GM12878 (cell line): ENCODE measurements around the gene FOXP4. TPM values are rescaled to one million over a fixed set of nuclear protein-coding genes. Genes with fewer than 3 reads are reported as not detected.

Source experiments
- ATAC-seq: fragments of 200-7000 bp; cut with Tn5 transposase; 3 replicates; pipeline ENCODE4 v1.9.1; 2020; ENCODE audit warnings: mild to moderate bottlenecking, moderate library complexity
- BruUV-seq: library from RNA; stranded (reverse); fragments of 400-500 nt; replicated peaks from 2 replicates; lab custom pipeline; 2021; lab: Mats Ljungman, UMichigan
- CTCF ChIA-PET: fragments of 300-600 bp; sonication (Branson Sonifier 250); formaldehyde crosslinking; extraction: SDS; loops from one replicate; lab custom pipeline; 2021; ENCODE audit warnings: inconsistent platforms; lab: Yijun Ruan, JAX
- POLR2A ChIA-PET: fragments of 350-600 bp; formaldehyde crosslinking; extraction: SDS; loops from one replicate; lab custom pipeline; 2021; ENCODE audit warnings: inconsistent platforms; lab: Charles Lee
- RAD21 ChIA-PET: fragments of 300-600 bp; sonication (Branson Sonifier 250); formaldehyde crosslinking; loops from one replicate; lab custom pipeline; 2023; ENCODE audit warnings: antibody characterized with exemption; ENCODE audit not compliant: unreplicated experiment; lab: Charles Lee
- SMC1A ChIA-PET: fragments of 300-600 bp; sonication (Branson Sonifier 250); formaldehyde crosslinking; loops from one replicate; lab custom pipeline; 2023; ENCODE audit not compliant: unreplicated experiment, uncharacterized antibody; lab: Charles Lee
- DNase-seq: peaks from one replicate; pipeline ENCODE4 v3.0.0-alpha.2; 2011; ENCODE audit warnings: low read depth, low spot score
- FAIRE-seq: peaks from 3 replicates; lab custom pipeline; 2011; peaks lifted over from hg19 to GRCh38; lab: Jason Lieb, UNC
- H2AFZ ChIP-seq: 2 replicates; pipeline ENCODE4 v1.6.0; 2011; ENCODE audit warnings: low read depth, low read length, control low read depth; ENCODE audit not compliant: control insufficient read depth
- H3K27ac ChIP-seq: 2 replicates; pipeline ENCODE4 v1.5.1; 2011; ENCODE audit warnings: control low read depth; ENCODE audit not compliant: control insufficient read depth, insufficient read depth
- H3K27me3 ChIP-seq, 2 experiments: replicated peaks in 1 of 2; 2 replicates each; pipeline versions ENCODE4 v1.6.0 to v1.6.1; 2011; ENCODE audit warnings: low read length in 1 of 2; ENCODE audit not compliant: control insufficient read depth in 2 of 2, insufficient read depth in 2 of 2
- H3K36me3 ChIP-seq, 2 experiments: 2 replicates each; pipeline ENCODE4 v1.5.1; 2011; ENCODE audit warnings: low read length in 1 of 2; ENCODE audit not compliant: control insufficient read depth in 2 of 2, insufficient read depth in 2 of 2
- H3K4me1 ChIP-seq: 2 replicates; pipeline ENCODE4 v1.6.1; 2011; ENCODE audit warnings: mild to moderate bottlenecking, low read length, moderate library complexity, mixed read lengths; ENCODE audit not compliant: control insufficient read depth, insufficient read depth
- H3K4me2 ChIP-seq: 2 replicates; pipeline ENCODE4 v1.6.0; 2011; ENCODE audit warnings: control low read depth; ENCODE audit not compliant: control insufficient read depth, insufficient read depth
- H3K4me3 ChIP-seq: fragments of 200-600 bp; sonication (generic); 2 replicates; pipeline ENCODE4 v1.5.1; 2016
- H3K79me2 ChIP-seq: 2 replicates; pipeline ENCODE4 v1.6.0; 2011; ENCODE audit warnings: low read length; ENCODE audit not compliant: control insufficient read depth, insufficient read depth
- H3K9ac ChIP-seq: 2 replicates; pipeline ENCODE4 v1.8.0; 2011; ENCODE audit warnings: low read length, control low read depth, mixed read lengths; ENCODE audit not compliant: control insufficient read depth, insufficient read depth
- H3K9me3 ChIP-seq: replicated peaks from 3 replicates; pipeline ENCODE4 v1.5.1; 2011; ENCODE audit warnings: mild to moderate bottlenecking, low read length; ENCODE audit not compliant: control insufficient read depth, insufficient read depth
- H4K20me1 ChIP-seq: 2 replicates; pipeline ENCODE4 v1.6.0; 2011; ENCODE audit not compliant: control insufficient read depth, insufficient read depth
- FOS ChIP-seq: IDR thresholded peaks from 3 replicates; pipeline ENCODE4 v1.6.1; 2011; ENCODE audit warnings: borderline replicate concordance; ENCODE audit not compliant: insufficient read length; ENCODE audit errors: extremely low read depth
- NFXL1 ChIP-seq: fragments of 450-650 bp; IDR thresholded peaks from 2 replicates; pipeline ENCODE4 v1.6.1; 2017; ENCODE audit warnings: antibody characterized with exemption, mild to moderate bottlenecking, borderline replicate concordance
- POLR2A ChIP-seq: IDR thresholded peaks from 2 replicates; pipeline ENCODE4 v1.6.1; 2011; ENCODE audit warnings: low read depth, mild to moderate bottlenecking, low read length
- RAD51 ChIP-seq: fragments of 450-650 bp; IDR thresholded peaks from 2 replicates; pipeline ENCODE4 v1.6.1; 2016; ENCODE audit warnings: moderate library complexity, mild to moderate bottlenecking, inconsistent platforms
- RB1 ChIP-seq: fragments of 450-650 bp; formaldehyde crosslinking; IDR thresholded peaks from 2 replicates; pipeline ENCODE4 v1.6.1; 2017; ENCODE audit warnings: mild to moderate bottlenecking, borderline replicate concordance
- TARDBP ChIP-seq: IDR thresholded peaks from 2 replicates; pipeline ENCODE4 v1.6.1; 2016; ENCODE audit warnings: borderline replicate concordance
- WGBS: methylation state at CpG from one replicate; pipeline ENCODE4 v1.1.6; 2016; ENCODE audit warnings: low lambda C conversion rate; ENCODE audit not compliant: insufficient replicate concordance, insufficient coverage; ENCODE audit errors: missing lambda C conversion rate; 5-methylcytosine and 5-hydroxymethylcytosine counted together
- in situ Hi-C: fragments of 300-500 bp; cut with MboI; formaldehyde crosslinking; loops from 9 replicates; pipeline ENCODE4 v1.14.3; 2018; ENCODE audit warnings: mixed read lengths
- intact Hi-C: fragments of 100-400 bp; cut with micrococcal nuclease; formaldehyde crosslinking; loops from one replicate; pipeline ENCODE4 v1.14.2; 2022; ENCODE audit not compliant: unreplicated experiment
- polyA plus RNA-seq, 11 experiments: library from polyadenylated mRNA; depleted of rRNA in 4 of 11; unstranded in 6 of 11; stranded (reverse) in 5 of 11; fragments of >200 nt; fragmentation: Nextera tagmentation in 4 of 11; fragmentation: Illumina TruSeq in 1 of 11; extraction: Ambion mirVana in 4 of 11; extraction: Trizol in 1 of 11; gene quantifications; 1 replicate in 1 of 11; 2 replicates in 10 of 11; pipeline versions ENCODE4 v1.2.1 to v1.2.3, GENCODE V29; 2011 to 2016; ENCODE audit warnings: inconsistent platforms in 2 of 11, missing spikeins in 2 of 11, low read depth in 1 of 11
- total RNA-seq, 4 experiments: library from RNA; depleted of rRNA in 3 of 4; stranded (reverse); fragments of >200 nt in 3 of 4; fragmentation: Illumina TruSeq in 1 of 4; extraction: Trizol in 1 of 4; gene quantifications; 2 replicates each; pipeline versions ENCODE4 v1.2.1 to v1.2.3, GENCODE V29; 2013 to 2021

The FOXP4 gene
- total and polyA plus RNA-seq, 10 of the 15 experiments (the other 5 are each of a cell fraction or from before 2014, with no cell fraction given) = 0.31 to 46.1 (median 2.3) TPM

DNA sequence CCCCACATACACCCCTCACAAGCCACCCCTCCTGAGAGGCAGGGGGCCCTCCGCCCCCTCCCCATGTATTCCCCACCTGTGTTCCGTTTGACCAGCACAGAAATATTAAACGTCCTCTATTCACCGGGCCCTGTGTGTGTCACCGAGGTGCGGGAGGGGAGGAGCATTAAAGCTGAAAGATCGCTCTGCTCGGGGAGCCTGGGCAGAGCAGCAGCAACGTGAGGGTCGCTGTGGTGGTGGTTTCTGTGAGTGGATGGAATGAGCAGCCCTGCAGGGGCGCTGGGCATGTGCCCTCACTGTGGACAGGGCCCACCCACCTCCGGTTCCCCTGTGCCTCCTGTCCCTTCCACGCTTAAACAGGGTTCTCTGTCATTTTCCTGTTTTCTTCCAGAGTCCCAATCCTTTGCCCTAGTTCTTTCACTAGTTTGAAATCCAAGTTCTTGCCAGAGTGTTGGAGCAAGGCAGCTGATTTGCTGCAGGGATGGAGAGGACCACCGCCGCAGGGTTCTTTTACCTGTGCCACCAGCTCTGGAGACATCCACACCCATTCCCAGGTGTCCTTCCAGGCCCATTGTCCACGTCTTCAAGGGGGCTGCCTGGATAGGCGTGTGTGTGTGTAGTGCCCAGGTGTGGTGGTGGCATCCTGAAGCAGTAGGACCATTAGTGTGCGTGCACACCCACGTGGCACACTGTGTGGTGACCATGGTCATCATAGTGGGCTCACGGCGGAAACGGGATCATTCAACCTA is 54.5 kb downstream of the FOXP4 start:
- intact Hi-C loops (loop anchor here (5.0 to 10.0 kb wide), 2 partner anchors 293 to 444 kb away; no protein-coding TSS in a partner anchor), in situ Hi-C loops (loop anchor here (5.0 to 10.0 kb wide), 3 partner anchors 84 to 444 kb away; no protein-coding TSS in a partner anchor)
- FAIRE-seq (no peak), ATAC-seq (no peak), DNase-seq (no peak)
- no peaks in the 10 kb centered on the region for H3K4me1 ChIP-seq
- ChIA-PET CTCF (interaction anchor here (1.1 to 4.3 kb wide), 5 partner anchors 80 to 233 kb away, joined by 4 to 38 read pairs (median 20); no protein-coding TSS in a partner anchor), SMC1A (interaction anchor here (1.1 to 1.6 kb wide), 2 partner anchors 138 to 233 kb away, joined by 3 to 5 read pairs; no protein-coding TSS in a partner anchor), POLR2A (no interaction called here), RAD21 (no interaction called here)
- H3K4me3 ChIP-seq = no peak overlapping the region
- no peaks in the 10 kb centered on the region for H3K79me2 ChIP-seq
- H3K4me2 ChIP-seq = no peak overlapping the region
- H3K27ac ChIP-seq = no peak overlapping the region
- TF ChIP-seq POLR2A (peak; percentile 32), TARDBP (no peak)
- H3K9ac ChIP-seq = no peak overlapping the region
- no peaks in the 10 kb centered on the region for H3K27me3 ChIP-seq
- H3K36me3 ChIP-seq = peaks cover 0 to 2% of the 10 kb centered on the region in 2 experiments; a peak in 2 of 4 replicates
- WGBS = 81% methylated on average over 22 of the region's 22 CpGs
- no peaks in the 10 kb centered on the region for H3K9me3 ChIP-seq
- no peak overlapping the region for H2AFZ ChIP-seq
- H4K20me1 ChIP-seq = no peaks in the 10 kb centered on the region
- no TSS peak for BruUV-seq

DNA sequence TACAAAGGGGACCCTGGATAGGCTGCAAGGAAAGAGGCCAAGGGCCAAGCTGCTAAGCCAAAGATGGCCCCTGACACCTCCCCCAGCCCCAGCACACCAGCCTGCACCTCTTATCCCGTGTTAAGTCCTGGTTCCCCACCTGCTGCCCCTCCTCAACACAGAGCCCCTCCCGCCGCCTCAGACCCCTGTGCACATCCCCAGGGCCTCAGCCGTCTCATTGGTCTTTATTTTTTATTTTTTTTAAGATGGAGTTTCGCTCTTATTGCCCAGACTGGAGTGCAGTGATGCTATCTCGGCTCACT is 55.0 kb downstream of the FOXP4 start:
- WGBS = 69% methylated on average over 6 of the region's 6 CpGs
- no peak overlapping the region for H3K27ac ChIP-seq
- RAD21 ChIA-PET = interaction anchor here (3.1 kb wide), 1 partner anchor 79 kb away, joined by 23 read pairs; no protein-coding TSS in a partner anchor
- POLR2A ChIA-PET = no interaction called here
- FAIRE-seq (no peak), DNase-seq (no peak), ATAC-seq (no peak)
- no peaks in the 10 kb centered on the region; a peak in 1 of 4 replicates for H3K27me3 ChIP-seq
- H3K4me3 ChIP-seq = no peak overlapping the region
- H3K79me2 ChIP-seq = no peaks in the 10 kb centered on the region
- intact Hi-C loops (loop anchor here (5.0 to 10.0 kb wide), 2 partner anchors 294 to 444 kb away; no protein-coding TSS in a partner anchor), in situ Hi-C loops (loop anchor here (5.0 to 10.0 kb wide), 3 partner anchors 84 to 444 kb away; no protein-coding TSS in a partner anchor)
- H3K4me1 ChIP-seq = no peaks in the 10 kb centered on the region
- SMC1A ChIA-PET = interaction anchor here (1.1 to 2.0 kb wide), 3 partner anchors 138 to 233 kb away, joined by 3 to 13 read pairs (median 5); no protein-coding TSS in a partner anchor
- no peak overlapping the region for H3K4me2 ChIP-seq
- H3K9ac ChIP-seq = no peak overlapping the region
- TF ChIP-seq NFXL1 (no peak), RB1 (no peak), RAD51 (no peak), FOS (no peak)
- CTCF ChIA-PET = interaction anchor here (1.1 to 4.3 kb wide), 7 partner anchors 33 to 233 kb away, joined by 4 to 38 read pairs (median 17); no protein-coding TSS in a partner anchor
- no TSS peak for BruUV-seq
- H2AFZ ChIP-seq = no peak overlapping the region
- H4K20me1 ChIP-seq = no peaks in the 10 kb centered on the region
- no peaks in the 10 kb centered on the region for H3K9me3 ChIP-seq
- no peaks in the 10 kb centered on the region; a peak in 2 of 4 replicates for H3K36me3 ChIP-seq
